Astrocyte (in vitro differentiated cells and primary cell): ENCODE measurements around the gene PTPRT. TPM values are rescaled to one million over a fixed set of nuclear protein-coding genes. Genes with fewer than 3 reads are reported as not detected.

ENCODE experiments used
- DNase-seq: peaks from one replicate; pipeline ENCODE4 v3.0.0-alpha.2; 2010; ENCODE audit warnings: low read depth
- FAIRE-seq: peaks from 2 replicates; lab custom pipeline; 2011; peaks lifted over from hg19 to GRCh38; lab: Jason Lieb, UNC
- H2AFZ ChIP-seq: 2 replicates; pipeline ENCODE4 v1.6.0; 2012; ENCODE audit warnings: low read depth, low read length, inconsistent platforms
- H3K27ac ChIP-seq: 2 replicates; pipeline ENCODE4 v1.5.1; 2011; ENCODE audit warnings: low read depth, low read length, inconsistent platforms
- H3K27me3 ChIP-seq: 2 replicates; pipeline ENCODE4 v1.6.0; 2011; ENCODE audit warnings: low read length, inconsistent platforms; ENCODE audit not compliant: insufficient read depth
- H3K36me3 ChIP-seq: 2 replicates; pipeline ENCODE4 v1.5.1; 2011; ENCODE audit warnings: low read length, inconsistent platforms; ENCODE audit not compliant: insufficient read depth
- H3K4me1 ChIP-seq: 2 replicates; pipeline ENCODE4 v1.5.1; 2011; ENCODE audit warnings: low read length, inconsistent platforms; ENCODE audit not compliant: insufficient read depth
- H3K4me2 ChIP-seq: 2 replicates; pipeline ENCODE4 v1.6.0; 2012; ENCODE audit warnings: low read length, inconsistent platforms
- H3K4me3 ChIP-seq: 2 replicates; pipeline ENCODE4 v1.5.1; 2011; ENCODE audit warnings: low read depth, mild to moderate bottlenecking, low read length, inconsistent platforms; ENCODE audit not compliant: insufficient read depth
- H3K79me2 ChIP-seq: 2 replicates; pipeline ENCODE4 v1.6.0; 2012; ENCODE audit warnings: mild to moderate bottlenecking, low read length, inconsistent platforms; ENCODE audit not compliant: insufficient read depth
- H3K9ac ChIP-seq: 2 replicates; pipeline ENCODE4 v1.6.0; 2012; ENCODE audit warnings: mild to moderate bottlenecking, low read length, inconsistent platforms
- H3K9me3 ChIP-seq: 2 replicates; pipeline ENCODE4 v1.5.1; 2012; ENCODE audit warnings: low read depth, mild to moderate bottlenecking, low read length, inconsistent platforms; ENCODE audit not compliant: insufficient read depth
- H4K20me1 ChIP-seq: 2 replicates; pipeline ENCODE4 v1.6.0; 2012; ENCODE audit warnings: low read length, inconsistent platforms; ENCODE audit not compliant: insufficient read depth
- H3K27ac Mint-ChIP-seq: one replicate; pipeline ENCODE4 v1.8.0; 2021; ENCODE audit warnings: mild to moderate bottlenecking, mixed read lengths; ENCODE audit not compliant: unreplicated experiment
- H3K27me3 Mint-ChIP-seq: one replicate; pipeline ENCODE4 v1.8.0; 2021; ENCODE audit warnings: low read depth, mixed read lengths; ENCODE audit not compliant: unreplicated experiment
- H3K36me3 Mint-ChIP-seq: one replicate; pipeline ENCODE4 v1.8.0; 2021; ENCODE audit warnings: low read depth, mixed read lengths; ENCODE audit not compliant: unreplicated experiment
- H3K4me1 Mint-ChIP-seq: one replicate; pipeline ENCODE4 v1.8.0; 2021; ENCODE audit warnings: low read depth, mixed read lengths; ENCODE audit not compliant: unreplicated experiment
- H3K4me3 Mint-ChIP-seq: one replicate; pipeline ENCODE4 v1.8.0; 2021; ENCODE audit warnings: mild to moderate bottlenecking, moderate library complexity, mixed read lengths; ENCODE audit not compliant: unreplicated experiment
- H3K9me3 Mint-ChIP-seq: one replicate; pipeline ENCODE4 v1.8.0; 2021; ENCODE audit warnings: mild to moderate bottlenecking, mixed read lengths; ENCODE audit not compliant: unreplicated experiment
- EZH2 ChIP-seq: IDR thresholded peaks from 2 replicates; pipeline ENCODE4 v1.6.1; 2012; ENCODE audit warnings: mild to moderate bottlenecking, low read length, inconsistent platforms; ENCODE audit not compliant: insufficient read depth
- total RNA-seq: library from RNA; stranded (reverse); gene quantifications from 2 replicates; pipeline ENCODE4 v1.2.1, GENCODE V29; 2021
- TF ChIP-seq, protein P1 (sequence below): IDR thresholded peaks from 2 replicates; pipeline ENCODE4 v1.5.1; 2011; ENCODE audit warnings: low read depth, mild to moderate bottlenecking, inconsistent platforms, low read length, moderate library complexity; ENCODE audit not compliant: insufficient read depth

The PTPRT gene
- total RNA-seq, 1 donor from 2014 or later = 0.25 TPM

DNA sequence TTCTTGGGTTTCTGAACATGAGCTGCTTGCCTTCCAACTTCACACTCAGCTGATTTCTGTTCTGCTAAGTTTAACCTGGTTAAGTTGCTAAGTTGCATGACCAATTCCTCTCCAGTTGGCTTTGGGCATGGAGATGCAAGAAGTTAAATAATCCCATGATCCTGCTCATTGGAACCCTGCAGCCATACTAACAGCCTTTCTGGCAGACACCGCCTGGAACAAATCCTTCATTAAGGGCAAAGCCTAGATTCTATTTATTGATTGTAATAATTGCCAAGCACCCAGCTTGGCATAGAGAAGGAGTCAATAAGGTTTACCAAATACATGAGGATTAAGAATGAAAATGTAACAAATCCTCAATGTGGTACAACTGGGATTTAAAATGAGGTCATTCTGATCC, 829.1 kb downstream of the PTPRT start:
- no peaks in the 10 kb centered on the region for H3K27me3 ChIP-seq
- TF ChIP-seq, protein P1, sequence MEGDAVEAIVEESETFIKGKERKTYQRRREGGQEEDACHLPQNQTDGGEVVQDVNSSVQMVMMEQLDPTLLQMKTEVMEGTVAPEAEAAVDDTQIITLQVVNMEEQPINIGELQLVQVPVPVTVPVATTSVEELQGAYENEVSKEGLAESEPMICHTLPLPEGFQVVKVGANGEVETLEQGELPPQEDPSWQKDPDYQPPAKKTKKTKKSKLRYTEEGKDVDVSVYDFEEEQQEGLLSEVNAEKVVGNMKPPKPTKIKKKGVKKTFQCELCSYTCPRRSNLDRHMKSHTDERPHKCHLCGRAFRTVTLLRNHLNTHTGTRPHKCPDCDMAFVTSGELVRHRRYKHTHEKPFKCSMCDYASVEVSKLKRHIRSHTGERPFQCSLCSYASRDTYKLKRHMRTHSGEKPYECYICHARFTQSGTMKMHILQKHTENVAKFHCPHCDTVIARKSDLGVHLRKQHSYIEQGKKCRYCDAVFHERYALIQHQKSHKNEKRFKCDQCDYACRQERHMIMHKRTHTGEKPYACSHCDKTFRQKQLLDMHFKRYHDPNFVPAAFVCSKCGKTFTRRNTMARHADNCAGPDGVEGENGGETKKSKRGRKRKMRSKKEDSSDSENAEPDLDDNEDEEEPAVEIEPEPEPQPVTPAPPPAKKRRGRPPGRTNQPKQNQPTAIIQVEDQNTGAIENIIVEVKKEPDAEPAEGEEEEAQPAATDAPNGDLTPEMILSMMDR = no peak
- TF ChIP-seq EZH2 = no peak
- no peak overlapping the region for H3K27ac ChIP-seq
- no peaks in the 10 kb centered on the region for H3K79me2 ChIP-seq
- peaks cover 5% of the 10 kb centered on the region for H3K9me3 Mint-ChIP-seq
- H3K9ac ChIP-seq = no peak overlapping the region
- no peak for FAIRE-seq
- H3K36me3 Mint-ChIP-seq = no peaks in the 10 kb centered on the region
- no peaks in the 10 kb centered on the region for H3K4me1 ChIP-seq
- no peak overlapping the region for H3K4me2 ChIP-seq
- H3K36me3 ChIP-seq = no peaks in the 10 kb centered on the region
- no peaks in the 10 kb centered on the region for H3K27me3 Mint-ChIP-seq
- no peak for DNase-seq
- H3K9me3 ChIP-seq = no peaks in the 10 kb centered on the region
- H4K20me1 ChIP-seq = no peaks in the 10 kb centered on the region
- no peak overlapping the region for H3K27ac Mint-ChIP-seq
- no peaks in the 10 kb centered on the region for H3K4me1 Mint-ChIP-seq
- H3K4me3 ChIP-seq = no peak overlapping the region
- H2AFZ ChIP-seq = no peak overlapping the region
- no peak overlapping the region for H3K4me3 Mint-ChIP-seq

DNA sequence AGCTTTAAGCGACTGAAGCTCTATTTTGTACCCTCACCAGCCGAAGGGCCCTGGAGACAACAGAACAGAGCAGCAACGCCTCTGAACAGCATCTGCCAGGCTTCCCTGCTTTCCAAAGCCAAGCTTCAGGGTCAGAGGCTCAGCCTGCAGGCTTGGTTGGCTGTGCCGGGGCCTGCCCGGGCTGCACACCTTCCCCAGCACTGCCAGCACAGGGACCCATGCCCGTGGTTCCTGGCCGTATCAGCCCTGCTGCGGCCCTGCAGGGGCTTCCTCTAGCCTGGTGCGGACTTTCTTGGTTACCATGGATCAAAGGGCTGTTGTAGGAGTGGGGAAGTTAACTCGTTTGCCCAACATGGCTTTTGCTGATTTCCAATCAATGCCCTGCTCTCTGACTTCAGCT, 830.1 kb downstream of the PTPRT start:
- peaks cover 5% of the 10 kb centered on the region for H3K9me3 Mint-ChIP-seq

GRCh38 chr20:42352096-42352495, 837.6 kb downstream of the PTPRT start:
- no peaks in the 10 kb centered on the region for H3K4me1 Mint-ChIP-seq
- H3K4me3 Mint-ChIP-seq = no peak overlapping the region
- no peaks in the 10 kb centered on the region for H3K4me1 ChIP-seq
- peaks cover 5% of the 10 kb centered on the region for H3K9me3 Mint-ChIP-seq
- TF ChIP-seq, protein P1 = no peak
- no peak for TF ChIP-seq EZH2
- no peak overlapping the region for H3K27ac ChIP-seq
- H4K20me1 ChIP-seq = no peaks in the 10 kb centered on the region
- DNase-seq = no peak
- no peak overlapping the region for H2AFZ ChIP-seq
- H3K27ac Mint-ChIP-seq = no peak overlapping the region
- no peaks in the 10 kb centered on the region for H3K27me3 ChIP-seq
- no peaks in the 10 kb centered on the region for H3K27me3 Mint-ChIP-seq
- H3K36me3 ChIP-seq = no peaks in the 10 kb centered on the region
- no peaks in the 10 kb centered on the region for H3K79me2 ChIP-seq
- H3K36me3 Mint-ChIP-seq = no peaks in the 10 kb centered on the region
- no peak for FAIRE-seq
- H3K4me3 ChIP-seq = no peak overlapping the region
- H3K9me3 ChIP-seq = peaks cover 6% of the 10 kb centered on the region
- H3K4me2 ChIP-seq = no peak overlapping the region
- no peak overlapping the region for H3K9ac ChIP-seq

More for the DNA sequence above, 830.1 kb downstream of the PTPRT start:
- Histone ChIP-seq H3K9me3 (peaks cover 3% of the 10 kb centered on the region), H4K20me1 (no peaks in the 10 kb centered on the region), H3K79me2 (no peaks in the 10 kb centered on the region), H3K36me3 (no peaks in the 10 kb centered on the region), H3K4me3 (no peak overlapping the region), H3K4me2 (no peak overlapping the region), H3K27ac (no peak overlapping the region), H2AFZ (no peak overlapping the region), H3K9ac (no peak overlapping the region), H3K4me1 (no peaks in the 10 kb centered on the region), H3K27me3 (no peaks in the 10 kb centered on the region)
- FAIRE-seq (no peak), DNase-seq (no peak)
- Mint-ChIP-seq H3K36me3 (no peaks in the 10 kb centered on the region), H3K4me3 (no peak overlapping the region), H3K27me3 (no peaks in the 10 kb centered on the region), H3K4me1 (no peaks in the 10 kb centered on the region), H3K27ac (no peak overlapping the region)
- TF ChIP-seq, protein P1 = no peak
- no peak for TF ChIP-seq EZH2
